Mammary epithelial cell (primary cell): ENCODE results near the gene LRP8.

Source experiments
- EZH2 ChIP-seq: IDR thresholded peaks from 2 replicates; pipeline ENCODE4 v1.6.1; 2012; ENCODE audit warnings: low read length, inconsistent platforms, borderline replicate concordance
- TF ChIP-seq, protein P1 (sequence below), 2 donors: IDR thresholded peaks in 1 of 2; conservative IDR thresholded peaks in 1 of 2; 2 replicates each; pipeline ENCODE4 v1.5.1; 2011 to 2012; ENCODE audit warnings: inconsistent platforms in 2 of 2, low read length in 2 of 2, mild to moderate bottlenecking in 2 of 2, control low read depth in 1 of 2, low read depth in 1 of 2; ENCODE audit not compliant: insufficient read depth in 1 of 2; ENCODE audit errors: extremely low read depth in 1 of 2

DNA sequence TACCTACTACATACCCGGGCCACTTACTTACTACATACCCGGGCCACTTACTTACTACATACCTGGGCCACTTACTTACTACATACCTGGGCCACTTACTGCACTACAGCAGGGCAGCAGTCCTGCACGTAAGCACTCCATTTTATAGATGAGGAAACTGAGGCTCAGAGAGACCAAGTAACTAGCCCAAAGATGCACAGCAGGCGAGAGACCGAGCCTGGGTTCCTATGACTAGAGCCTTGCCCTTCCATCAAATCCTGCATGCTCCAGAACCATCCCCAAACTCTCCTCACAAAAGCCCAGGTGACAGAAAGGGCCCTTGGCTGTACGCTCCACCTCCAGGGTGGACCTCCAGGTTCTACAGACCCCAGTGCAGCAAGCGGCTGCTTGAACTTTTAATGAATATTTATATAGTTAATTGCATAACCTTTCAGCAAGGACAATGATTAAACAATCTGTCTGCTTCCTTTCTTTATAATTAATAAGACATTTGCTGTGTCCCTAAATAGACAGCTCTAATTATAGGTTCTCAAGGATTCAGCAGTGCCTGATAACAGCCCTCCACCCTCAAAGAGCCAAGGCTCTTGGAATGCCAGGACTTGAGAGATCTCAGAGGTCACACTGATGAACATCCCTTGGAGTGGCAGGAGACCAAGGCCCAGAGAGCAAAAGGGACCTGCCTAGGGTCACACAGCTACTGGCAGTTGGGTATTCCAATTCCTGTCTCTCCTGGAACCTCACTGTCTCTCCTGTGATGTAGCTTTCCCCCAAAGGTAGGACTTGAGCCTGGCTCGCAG, 43.4 kb downstream of the LRP8 start:
- TF ChIP-seq, protein P1, sequence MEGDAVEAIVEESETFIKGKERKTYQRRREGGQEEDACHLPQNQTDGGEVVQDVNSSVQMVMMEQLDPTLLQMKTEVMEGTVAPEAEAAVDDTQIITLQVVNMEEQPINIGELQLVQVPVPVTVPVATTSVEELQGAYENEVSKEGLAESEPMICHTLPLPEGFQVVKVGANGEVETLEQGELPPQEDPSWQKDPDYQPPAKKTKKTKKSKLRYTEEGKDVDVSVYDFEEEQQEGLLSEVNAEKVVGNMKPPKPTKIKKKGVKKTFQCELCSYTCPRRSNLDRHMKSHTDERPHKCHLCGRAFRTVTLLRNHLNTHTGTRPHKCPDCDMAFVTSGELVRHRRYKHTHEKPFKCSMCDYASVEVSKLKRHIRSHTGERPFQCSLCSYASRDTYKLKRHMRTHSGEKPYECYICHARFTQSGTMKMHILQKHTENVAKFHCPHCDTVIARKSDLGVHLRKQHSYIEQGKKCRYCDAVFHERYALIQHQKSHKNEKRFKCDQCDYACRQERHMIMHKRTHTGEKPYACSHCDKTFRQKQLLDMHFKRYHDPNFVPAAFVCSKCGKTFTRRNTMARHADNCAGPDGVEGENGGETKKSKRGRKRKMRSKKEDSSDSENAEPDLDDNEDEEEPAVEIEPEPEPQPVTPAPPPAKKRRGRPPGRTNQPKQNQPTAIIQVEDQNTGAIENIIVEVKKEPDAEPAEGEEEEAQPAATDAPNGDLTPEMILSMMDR (conservative IDR thresholded peaks at IDR 0.05 in 1 of 2, IDR thresholded peaks at IDR 0.05 in 1 of 2; ENCODE audit: extremely low read depth in 1 of 2, insufficient read depth in 1 of 2, low read depth in 1 of 2, low read length in 2 of 2): no peak
- no peak for TF ChIP-seq EZH2
